ENCODE results near the gene TMEM213.

Gene TMEM213

DNA sequence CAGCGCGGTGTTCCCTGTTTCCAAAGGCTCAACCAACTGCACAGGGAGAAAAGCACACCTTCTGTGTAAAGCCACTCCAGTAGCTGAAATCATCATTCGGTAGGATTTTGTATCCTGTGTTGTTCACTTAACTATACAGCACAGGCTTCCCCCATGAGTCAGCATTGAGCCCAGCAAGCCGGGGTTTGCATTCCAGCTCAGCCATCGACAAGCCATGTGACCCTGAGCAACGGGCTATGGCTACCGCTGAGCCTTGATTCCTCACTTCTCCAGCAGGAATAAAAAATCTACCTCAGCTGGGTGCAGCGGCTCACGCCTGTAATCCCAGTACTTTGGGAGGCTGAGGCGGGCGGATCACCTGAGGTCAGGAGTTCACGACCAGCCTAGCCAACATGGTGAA, 44.3 kb downstream of the TMEM213 start:
- no peak for DNase-seq (ENCODE audit: low read depth, low spot score)

DNA sequence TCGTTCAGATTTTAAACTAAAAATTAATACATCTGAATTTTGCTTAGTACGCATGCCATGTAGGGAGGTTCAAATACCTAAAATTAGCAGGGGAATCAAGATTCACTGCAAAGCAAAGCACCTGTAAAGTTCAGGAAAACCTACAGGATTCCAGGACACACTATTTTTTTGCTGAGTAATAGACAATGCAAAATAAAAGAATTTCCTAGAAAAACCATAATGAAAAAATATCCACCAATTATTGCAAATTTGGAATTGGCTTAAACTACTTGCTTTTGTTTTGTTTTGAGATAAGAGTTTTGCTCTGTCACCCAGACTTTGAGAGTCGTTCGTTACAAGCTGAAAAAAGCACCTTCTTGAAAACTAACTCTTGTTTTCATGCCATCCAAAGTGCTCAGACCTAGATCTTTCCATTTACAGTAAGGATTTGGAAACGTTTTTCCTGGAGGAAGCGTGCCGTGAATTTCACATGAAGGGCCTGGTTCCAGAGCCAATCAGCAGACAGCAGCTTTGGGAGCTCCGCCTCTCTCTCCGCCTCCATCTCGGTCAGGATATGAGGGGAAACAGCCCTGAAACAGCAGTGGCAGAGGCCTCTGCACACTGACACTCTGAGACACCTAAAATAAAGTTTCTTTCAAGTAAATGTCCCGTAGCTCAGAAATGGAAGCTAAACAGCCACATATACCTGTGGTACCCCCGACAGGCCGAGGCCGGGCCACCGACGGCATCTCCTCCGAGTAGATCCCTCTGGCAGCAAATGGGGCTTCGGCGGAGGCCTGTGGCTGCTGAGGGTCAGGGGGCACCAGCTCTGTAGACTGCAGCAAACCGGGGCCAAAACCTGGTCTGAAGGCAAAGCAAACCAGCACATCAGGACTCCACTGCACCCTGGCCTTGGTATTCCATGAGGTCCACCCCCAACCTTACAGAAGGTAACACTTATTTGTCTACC, 46.1 kb downstream of the TMEM213 start:
- no peak for DNase-seq (ENCODE audit: low read depth, low spot score)

DNA sequence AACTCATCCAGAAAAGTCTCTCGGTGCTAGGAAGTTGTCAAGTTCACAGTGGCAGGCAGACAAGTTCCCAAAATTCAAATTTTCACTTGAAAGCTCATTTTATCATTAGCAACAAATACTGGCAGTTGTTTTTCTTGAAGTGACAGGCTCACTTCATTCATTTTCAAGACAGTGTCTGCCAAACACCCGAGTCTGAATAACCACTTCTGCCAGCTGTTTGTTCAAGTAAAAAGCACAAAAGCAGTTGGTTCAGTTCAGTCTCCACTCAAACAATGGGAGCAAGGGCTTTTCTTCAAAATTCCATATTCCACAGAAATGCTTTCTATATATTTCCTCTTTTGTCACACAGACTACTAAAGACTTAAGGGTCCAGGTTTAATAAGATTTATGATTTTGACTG, 47.9 kb downstream of the TMEM213 start:
- no peak for DNase-seq (ENCODE audit: low read depth, low spot score)

DNA sequence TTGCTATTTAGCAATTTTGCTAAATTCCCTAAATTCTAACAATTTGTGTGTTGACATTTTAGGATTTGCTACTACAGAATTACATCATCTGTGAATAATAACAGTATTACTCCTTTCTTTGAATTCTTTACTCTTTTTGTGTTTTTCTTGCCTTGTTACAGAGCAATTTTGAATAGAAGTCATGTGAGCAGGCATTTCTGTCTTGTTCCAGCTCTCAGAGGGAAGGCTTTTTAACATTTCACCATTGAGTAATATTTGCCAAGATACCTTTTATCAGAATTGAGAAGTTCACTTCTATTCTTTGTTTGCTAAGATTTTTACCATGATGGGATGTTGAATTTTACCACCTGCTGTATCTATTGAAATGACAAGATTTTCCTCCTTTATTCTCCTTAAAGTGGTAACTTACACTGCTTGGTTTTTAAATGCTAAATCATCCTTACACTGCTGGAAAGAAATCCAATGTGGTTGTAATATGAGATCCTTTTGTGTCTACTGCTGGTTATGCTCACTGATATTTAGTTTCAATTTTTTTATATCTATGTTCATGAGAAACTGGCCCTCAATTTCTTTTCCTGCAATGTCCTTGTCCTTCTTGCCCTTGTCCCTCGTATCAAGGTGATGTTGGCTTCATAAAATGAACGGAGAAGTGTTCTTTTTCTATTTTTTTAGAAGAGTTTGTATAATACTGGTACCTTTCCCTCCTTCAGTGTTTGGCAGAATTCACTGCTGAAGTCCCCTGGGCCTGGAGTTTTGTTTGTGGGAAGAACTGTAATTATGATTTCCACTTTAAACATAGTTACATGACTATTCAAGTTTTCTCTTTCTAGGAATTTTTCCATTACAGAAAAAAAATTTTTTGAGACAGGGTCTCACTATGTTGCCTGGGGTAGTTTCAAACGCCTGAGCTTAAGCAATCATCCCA, 50.5 kb downstream of the TMEM213 start:
- DNase-seq (ENCODE audit: low read depth, low spot score): no peak

DNA sequence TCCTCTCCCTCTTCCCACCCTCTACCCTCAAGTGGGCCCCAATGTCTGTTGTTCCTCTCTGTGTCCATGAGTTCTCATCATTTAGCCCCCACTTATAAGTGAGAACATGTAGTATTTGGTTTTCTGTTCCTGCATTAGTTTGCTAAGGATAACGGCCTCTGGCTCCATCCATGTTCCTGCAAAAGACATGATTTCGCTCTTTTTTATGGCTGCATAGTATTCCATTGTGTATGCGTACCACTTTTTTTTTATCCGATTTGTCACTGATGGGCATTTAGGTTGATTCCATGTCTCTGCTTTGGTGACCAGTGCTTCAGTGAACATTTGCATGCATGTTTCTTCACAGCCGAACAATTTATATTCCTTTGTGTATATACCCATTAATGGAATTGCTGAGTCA, 51.9 kb downstream of the TMEM213 start:
- no peak for DNase-seq (ENCODE audit: low read depth, low spot score)

DNA sequence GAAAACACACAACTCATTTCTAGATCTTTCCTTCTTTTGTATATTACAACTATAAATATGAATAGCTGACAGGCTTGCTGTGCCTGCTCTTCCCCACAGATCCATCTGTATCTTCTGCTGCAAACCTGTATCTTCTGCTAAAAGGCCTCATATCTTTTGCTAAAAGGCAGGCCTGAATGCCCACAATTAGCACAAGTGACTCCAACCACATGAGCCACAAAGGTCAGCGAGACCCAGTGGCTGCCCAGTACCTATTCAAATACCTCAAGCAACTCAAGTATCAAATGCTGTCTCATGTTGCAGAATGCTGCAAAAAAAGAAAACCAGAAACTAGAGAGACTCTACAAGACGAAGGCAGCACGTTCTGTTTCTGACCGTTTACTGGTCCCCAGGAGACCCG, 54.7 kb downstream of the TMEM213 start:
- DNase-seq (ENCODE audit: low read depth, low spot score): no peak

DNA sequence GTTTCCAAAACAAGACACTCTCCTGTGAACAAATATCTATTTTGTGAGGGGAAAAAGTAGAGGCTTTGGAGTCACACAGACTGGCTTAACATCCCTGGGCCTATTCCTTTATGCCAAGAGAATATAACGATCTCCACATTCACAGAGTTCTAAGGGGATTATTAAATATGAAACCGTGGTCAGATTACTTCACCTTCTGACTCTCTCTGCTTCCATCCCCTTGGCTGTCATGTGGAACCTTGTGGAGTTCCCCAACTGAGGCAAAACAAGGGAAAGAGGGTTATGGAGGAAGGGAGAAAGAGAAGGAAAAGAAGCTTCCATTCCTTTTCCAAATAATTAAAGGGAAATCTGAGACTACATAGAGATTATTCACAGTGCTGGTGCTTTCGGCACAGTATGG, 55.7 kb downstream of the TMEM213 start:
- DNase-seq (ENCODE audit: low read depth, low spot score): no peak

DNA sequence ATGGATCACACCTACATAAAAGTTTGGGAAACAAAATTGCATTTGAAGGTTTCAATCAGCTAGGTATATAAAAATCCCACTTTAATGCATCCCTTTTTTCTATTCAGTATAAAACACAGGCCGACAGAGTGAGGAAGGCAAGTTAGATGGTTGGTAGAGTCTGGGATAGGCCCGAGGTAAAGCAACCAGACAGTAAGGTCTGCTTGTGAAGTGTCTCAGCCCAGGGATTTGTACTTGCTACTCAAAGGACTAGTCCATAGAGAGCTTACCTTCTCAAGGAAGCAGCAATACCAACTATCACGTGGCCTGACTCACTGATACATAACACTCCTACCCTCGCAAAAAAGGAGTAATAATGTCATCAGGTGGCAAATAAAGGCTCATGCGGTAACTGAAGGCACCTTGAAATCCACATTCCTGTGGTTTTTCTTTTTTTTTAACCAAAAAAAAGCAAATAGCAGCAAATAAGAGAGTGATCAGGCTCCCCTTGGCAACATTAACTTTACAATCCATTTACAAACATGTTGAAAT, 56.4 kb downstream of the TMEM213 start:
- no peak for DNase-seq (ENCODE audit: low read depth, low spot score)

DNA sequence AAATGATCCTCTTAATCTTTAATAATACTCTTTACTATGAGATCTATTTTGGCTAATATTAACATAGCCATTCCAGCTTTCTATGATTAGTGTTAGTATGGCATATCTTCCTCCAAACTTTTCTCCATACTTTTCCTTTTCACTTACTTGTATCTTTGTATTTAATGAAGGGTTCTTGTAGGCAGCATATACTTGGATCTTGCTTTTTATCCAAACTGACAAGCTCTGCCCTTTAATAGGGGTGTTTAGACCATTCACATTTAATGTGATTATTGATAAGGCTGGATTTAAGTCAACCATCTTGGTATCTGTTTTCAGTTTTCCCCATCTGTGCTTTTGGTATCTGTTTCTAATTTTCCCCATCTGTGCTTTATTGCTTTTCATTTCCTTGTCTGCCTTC, 59.9 kb downstream of the TMEM213 start:
- DNase-seq (ENCODE audit: low read depth, low spot score): no peak

DNA sequence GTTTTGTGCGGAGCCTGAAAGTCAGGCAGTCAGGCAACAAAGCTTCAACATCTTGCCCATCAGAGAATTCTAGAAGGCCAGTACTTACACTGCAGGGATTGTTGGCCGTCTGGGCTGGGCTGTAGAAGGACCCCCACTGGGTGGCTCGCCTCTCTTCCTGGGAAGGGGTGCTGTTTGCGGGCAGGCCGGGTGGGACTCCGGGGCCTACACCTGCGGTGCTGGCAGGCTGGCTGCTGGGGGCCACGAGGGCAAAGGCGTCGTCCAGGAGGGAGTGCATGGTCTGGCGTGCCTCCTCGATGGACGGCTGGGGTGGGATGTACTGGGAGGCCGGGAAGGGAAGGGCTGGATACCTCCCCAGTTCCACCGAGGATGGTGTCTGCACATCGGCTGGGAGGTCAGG, 63.3 kb downstream of the TMEM213 start:
- DNase-seq (ENCODE audit: low read depth, low spot score): no peak

DNA sequence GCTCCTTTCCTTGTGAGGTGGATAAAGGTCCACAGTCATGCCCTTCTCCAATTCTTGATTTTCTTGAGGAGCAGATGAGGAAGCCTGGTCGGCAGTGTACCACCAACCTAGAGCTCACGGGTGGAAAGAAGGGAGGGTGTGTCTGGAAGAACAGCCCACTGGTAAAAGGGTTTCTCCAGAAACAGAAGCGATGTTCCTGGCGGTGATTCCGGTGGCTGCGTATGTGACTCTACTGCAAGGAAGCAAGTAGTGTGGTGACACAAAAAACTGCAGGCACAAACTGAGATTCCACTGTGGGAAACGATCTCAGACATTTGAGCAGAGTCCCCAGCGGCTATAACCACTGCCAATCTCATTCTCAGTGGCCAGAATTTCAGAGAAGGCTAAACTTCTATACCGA, 66.1 kb downstream of the TMEM213 start:
- no peak for DNase-seq (ENCODE audit: low read depth, low spot score)

DNA sequence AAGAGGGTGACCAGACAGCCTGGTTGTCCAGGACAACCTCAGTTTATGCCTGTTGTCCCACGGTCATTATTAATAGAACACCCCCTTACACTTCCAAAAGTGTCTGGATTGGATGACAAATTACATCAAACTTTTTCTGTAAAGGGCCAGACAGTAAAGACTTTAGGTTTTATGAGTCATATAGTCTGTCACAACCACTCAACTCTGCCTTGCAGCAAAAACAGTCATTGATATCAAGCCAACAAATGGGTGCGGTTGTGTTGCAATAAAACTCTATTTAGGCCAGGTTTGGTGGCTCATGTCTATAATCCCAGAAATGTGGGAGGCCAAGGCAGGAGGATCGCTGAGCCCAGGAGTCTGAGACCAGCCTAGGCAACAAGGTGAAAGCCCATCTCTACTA, 66.9 kb downstream of the TMEM213 start:
- no peak for DNase-seq (ENCODE audit: low read depth, low spot score)

DNA sequence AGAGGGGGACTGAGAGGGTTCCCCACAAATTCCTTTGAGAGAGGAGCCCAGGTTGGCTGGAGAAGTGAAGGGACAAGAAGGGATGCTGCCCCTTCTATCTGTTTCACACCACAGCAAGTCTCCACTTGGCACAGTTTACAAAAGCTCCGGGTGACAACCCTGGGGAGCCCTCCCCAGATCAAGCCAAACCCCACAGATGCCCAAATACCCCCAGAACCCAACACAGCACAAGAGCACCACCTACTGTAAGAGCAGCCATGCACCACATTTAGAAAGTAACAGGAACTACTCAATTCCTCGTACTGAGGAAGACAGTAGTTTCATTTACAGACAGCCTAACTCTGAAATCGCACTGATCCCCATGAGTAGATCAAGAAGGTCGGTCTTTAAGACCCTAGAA, 68.0 kb downstream of the TMEM213 start:
- DNase-seq (ENCODE audit: low read depth, low spot score): no peak

DNA sequence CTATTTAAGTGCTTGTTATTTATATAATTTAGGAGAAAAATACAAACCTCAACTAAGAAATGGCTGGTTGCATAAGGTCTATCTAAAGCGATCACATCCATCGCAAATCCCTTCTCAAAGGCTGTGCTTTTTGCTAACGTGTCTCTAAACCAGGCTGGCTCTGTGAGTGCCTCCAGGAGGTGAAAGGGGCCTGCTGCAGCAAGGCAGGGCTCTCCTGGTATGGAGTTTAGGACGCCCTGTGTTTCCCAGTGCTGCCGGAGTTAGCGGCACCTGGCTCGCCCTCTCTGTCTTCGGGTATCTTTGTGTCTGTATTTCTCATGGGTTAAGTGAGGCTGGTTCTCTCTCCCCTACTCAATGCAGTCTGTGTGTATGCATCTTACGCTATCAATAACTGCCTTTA, 68.6 kb downstream of the TMEM213 start:
- DNase-seq (ENCODE audit: low read depth, low spot score): no peak

DNA sequence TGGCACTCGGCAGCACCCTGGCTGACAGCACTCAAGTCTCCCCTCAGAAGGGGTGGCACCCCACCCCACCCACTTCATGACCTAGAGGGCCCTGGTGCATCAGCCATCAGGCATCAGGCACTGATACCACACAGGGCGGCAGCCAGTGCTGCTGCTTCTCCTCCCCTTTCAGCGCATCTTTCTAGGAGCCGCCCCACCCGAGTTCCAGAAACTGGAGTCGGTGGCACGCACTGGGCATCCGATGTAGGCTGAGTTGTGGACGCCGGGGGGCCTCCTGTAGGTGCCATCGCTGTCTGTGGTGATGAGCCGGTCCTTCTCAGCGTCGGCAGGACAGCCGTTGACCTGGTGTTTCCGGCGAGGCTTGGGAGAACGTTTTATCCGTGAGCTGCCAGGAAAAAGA, 70.0 kb downstream of the TMEM213 start:
- no peak for DNase-seq (ENCODE audit: low read depth, low spot score)

DNA sequence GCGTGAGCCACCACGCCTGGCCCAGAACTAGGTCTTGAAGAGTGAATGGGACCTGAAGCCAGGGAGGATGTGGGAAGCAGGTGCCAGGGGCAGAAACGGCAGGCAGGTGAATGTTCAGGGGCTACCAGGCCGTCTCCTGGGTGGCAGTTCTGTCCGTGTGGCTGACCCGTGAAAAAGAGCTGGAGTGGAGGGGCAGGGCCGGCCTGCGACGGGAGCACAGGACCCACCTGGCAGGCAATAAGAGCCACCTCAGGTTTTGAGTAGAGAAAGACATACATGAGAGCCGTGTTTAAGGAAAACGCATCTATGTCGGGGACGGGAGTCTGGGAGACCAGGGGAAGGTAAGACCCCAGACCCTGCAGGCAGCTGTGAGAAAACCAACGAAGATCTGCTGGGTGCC, 70.9 kb downstream of the TMEM213 start:
- DNase-seq (ENCODE audit: low read depth, low spot score): no peak

DNA sequence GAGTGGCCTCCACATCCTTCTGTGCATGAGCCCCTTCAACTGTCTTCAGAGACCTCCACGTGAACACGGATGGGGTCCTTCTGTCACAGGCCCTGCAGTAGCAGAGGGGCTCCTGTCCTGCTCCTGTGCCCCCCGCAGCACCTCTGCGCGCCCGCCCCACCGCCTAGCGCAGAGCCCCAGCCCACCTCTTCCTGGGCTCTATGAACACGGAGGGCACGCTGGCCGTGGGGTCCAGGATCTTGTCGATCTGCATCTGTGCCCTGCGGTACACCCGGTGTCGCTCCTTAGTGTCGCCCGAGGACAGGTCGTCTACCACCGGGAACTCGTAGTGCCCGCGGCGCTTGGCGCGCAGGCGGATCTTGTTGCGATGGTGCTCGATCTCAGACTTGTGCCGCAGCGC, 71.6 kb downstream of the TMEM213 start:
- DNase-seq (ENCODE audit: low read depth, low spot score): no peak

DNA sequence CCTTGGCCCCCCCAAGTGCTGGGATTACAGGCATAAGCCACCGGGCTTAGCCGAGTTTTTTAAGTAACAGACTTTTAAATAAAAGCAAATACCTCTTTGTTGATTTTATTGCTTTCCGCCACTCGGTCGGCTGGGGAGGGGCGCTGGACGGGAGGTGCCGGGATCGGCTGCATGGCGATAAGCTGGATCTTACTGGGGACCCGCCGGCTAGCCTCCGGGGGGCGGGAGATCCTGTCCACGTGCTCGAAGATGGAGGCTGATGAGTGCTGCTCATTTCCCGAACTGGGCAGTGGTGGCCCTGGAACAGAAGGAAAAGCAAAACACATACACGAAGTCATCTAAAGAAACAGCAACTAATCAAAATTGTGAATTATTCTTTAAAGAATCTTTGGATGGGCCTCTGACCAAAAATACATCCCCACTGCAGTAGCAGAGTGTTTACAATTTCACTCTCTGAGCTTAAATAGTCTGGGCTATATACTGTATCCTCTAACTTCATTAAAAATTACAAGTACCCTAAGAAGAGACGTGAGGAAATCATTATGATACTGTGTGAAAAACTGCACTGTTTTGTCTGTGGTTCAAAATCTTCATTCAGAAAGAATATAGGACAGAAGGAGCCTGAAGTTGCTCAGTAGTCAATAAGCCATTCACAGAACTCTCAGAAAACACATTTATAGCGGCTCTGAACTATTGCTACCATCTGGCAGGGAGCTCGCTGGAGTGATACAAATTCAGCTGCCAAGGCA, 73.4 kb downstream of the TMEM213 start:
- DNase-seq (ENCODE audit: low read depth, low spot score): no peak

DNA sequence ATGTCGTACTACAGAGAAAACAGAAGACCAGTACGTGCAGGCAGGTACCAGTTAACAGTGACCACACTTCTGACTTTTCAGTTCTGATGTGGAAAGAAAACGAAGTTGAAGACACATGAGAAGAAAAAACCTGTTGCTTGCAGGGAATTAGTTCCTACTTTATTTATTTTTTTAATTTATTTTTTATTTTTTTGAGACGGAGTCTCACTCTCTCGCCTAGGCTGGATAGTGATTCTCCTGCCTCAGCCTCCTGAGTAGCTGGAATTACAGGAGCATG, 74.0 kb downstream of the TMEM213 start:
- no peak for DNase-seq (ENCODE audit: low read depth, low spot score)

DNA sequence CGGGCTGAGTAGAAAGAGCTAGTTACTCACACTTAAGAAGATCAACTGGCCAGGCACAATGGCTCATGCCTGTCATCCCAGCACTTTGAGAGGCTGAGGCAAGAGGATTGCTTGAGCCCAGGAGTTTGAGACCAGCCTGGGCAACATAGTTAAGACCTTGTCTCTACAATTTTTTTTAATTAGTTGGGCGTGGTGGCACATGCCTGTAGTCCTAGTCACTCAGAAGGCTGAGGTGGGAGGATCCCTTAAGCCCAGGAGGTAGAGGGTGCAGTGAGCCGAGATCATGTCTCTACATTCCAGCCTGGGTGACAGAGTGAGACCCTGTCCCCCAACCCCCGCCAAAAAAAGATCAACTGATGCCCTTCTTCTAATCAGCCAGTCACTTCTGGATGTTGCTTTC, 74.8 kb downstream of the TMEM213 start:
- no peak for DNase-seq (ENCODE audit: low read depth, low spot score)

DNA sequence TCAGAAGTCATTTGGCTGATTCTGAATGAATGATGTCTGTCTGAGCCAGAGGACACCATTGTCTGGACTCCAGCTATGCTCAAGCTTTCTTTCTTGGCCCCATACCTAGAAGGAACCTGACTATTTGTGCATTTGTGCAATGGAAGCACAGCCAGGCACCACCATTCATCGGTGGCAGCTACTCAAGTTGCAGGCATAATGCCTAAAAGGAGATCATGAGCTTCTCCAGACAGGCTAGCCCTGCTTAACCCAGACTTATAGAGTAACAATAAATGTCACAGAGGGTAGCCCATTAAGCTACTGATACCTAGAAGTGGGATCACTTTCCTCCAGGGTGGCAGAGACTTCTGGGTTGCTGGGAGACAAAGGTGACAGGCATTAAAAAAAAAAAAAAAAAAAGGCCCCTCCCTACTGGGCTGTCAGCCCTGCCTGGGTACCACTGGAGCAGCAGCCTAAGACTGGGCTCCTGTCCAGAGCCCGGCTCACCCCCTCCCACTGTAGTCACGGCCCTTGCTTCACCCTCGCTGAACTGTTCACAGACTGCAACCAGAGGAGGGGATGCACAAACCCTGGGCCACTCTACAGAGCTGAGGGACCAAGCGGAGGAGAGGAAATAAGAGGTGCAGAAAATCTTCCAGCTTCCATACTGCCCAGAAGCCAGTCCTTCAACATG, 75.6 kb downstream of the TMEM213 start:
- no peak for DNase-seq (ENCODE audit: low read depth, low spot score)
